Ramos (cell line): ENCODE results near the gene RHEX.

ENCODE experiments used
- in situ Hi-C: fragments of 300-500 bp; cut with MboI; formaldehyde crosslinking; loops from one replicate; pipeline ENCODE4 v1.14.3; 2022; ENCODE audit warnings: low sequenced_read_pairs; ENCODE audit not compliant: unreplicated experiment

RHEX gene

DNA sequence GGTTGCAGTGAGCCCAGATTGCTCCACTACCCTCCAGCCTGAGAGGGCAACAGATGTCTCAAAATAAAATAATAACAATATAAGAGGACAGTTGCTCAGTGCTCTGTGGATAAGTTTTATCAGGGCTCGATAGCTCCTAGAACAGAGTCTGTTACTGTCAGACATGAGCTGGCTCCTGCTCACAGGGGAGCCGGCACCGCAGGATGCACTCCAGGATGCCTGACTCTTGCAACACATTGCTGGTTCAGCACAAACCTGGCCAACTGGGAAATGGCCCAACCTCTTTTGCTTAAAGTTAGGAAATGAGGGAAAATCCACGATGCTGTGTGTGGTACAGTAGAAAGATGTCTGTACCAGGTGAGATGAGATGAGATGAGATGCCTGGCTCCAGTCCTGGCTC, 23.5 kb upstream of the RHEX start:
- in situ Hi-C loops, result loop anchor here (5.0 kb wide), 1 partner anchor 78 kb away; no protein-coding TSS in a partner anchor

- in situ Hi-C loops, result no loop called here
These were observed 22.8 kb upstream of the RHEX start for GRCh38 chr1:206030191-206030590.

- in situ Hi-C loops, result no loop called here
These were observed 22.3 kb upstream of the RHEX start for GRCh38 chr1:206030714-206031113.

GRCh38 chr1:206032380-206033140, 20.4 kb upstream of the RHEX start:
- in situ Hi-C loops, result no loop called here

- in situ Hi-C loops, result no loop called here
These were observed 17.9 kb upstream of the RHEX start for GRCh38 chr1:206035027-206035426.

DNA sequence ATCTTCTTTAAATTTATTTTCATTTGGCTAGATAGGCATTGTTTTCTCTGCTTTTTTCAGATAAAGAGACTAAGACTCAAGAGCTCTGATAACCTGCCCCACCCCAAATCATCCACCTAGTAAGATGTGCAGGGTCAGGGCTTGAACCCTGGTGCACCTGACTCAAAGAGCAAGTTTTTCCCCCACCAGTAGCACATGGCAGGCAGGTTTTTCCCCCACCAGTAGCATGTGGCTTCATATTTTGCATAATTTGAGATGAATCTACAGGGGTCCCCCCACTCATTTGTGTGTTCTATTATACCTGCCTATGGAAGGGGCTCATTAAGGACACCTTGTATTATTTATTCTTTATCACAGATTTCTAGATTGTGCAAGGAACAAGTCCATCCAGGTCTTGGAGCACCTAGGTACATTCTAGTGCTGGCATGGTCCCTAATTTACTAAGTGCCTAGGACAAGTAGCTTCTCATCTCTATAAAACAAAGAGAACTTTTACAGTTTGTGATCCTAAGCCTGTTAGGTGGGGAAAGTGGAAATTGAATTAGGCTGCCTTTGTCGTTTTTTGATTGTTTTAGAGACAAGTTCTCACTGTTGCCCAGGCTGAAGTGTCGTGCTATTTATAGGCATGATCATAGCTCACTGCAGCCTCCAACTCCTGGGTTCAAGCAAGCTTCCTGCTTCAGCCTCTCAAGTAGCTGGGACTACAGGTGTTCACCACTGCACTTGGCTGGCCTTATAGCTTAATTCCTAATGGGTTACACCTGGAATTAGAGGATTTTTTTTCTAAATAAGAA, 16.1 kb upstream of the RHEX start:
- in situ Hi-C loops, result no loop called here

DNA sequence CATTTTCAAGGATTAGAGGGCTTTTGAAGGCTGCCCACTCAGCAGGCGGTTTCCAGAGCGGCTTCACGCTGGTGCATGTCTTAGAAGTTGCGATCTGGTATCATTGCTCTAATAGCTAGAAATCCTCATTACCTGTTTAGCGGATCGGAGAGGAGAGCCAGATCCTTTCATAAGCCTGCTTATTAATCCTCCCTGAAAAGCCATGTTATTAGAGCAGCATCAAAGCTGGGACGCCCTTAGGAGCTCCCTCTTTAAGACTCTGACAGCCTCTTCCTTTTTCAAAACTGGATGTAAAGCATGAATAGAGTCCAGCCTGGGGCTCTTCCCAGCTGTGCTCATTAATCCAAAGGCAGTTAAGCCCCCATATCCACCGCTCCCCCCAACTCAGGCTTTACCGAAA, 15.4 kb upstream of the RHEX start:
- in situ Hi-C loops, result no loop called here

GRCh38 chr1:206039046-206039973, 13.7 kb upstream of the RHEX start:
- in situ Hi-C loops, result no loop called here

DNA sequence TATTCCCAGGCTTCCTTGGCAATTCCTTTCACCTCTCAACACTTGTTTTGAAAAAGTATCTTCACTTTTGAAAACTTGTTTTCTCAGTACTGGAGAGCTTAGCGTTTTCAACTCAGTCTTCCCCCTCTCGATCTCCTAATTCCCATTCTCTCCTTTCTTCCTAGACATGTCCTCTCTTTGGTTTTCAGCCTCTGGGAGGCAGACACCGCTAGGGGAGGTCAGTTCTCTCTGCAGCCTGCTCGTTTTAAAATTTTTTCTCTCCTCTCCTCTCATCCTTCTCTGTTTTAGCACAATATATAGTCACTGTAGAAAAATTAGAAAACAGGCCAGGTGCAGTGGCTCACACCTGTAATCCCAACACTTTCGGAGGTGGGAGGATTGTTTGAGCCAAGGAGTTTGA, 12.6 kb upstream of the RHEX start:
- in situ Hi-C loops, result no loop called here

DNA sequence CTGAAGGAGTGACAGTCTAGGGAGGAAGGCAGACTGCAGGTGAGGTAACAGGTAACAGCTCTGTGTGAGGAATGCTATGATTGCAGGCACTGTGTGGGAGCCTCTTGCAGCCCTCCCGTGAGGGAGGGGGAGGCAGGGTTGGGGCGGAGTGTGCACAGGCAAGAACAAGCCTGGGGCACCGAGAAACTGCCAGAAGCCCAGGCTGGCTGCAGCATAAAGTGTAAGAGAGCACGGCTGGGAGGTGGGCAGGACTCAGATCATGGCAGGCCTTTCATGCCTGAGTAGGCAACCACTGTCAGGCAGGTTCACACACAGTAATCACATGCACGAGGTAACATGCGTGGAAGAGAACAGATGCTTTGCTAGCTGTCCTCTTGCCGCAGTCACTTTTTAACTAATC, 11.3 kb upstream of the RHEX start:
- in situ Hi-C loops, result no loop called here

GRCh38 chr1:206047271-206047670, 5.7 kb upstream of the RHEX start:
- in situ Hi-C loops, result no loop called here

- in situ Hi-C loops, result no loop called here
These were observed 4.4 kb upstream of the RHEX start for GRCh38 chr1:206048582-206048981.

- in situ Hi-C loops, result no loop called here
These were observed 3.7 kb upstream of the RHEX start for GRCh38 chr1:206049293-206049692.

- in situ Hi-C loops, result loop anchor here (10.0 kb wide), 1 partner anchor 755 kb away; no protein-coding TSS in a partner anchor
These were observed 2.9 kb upstream of the RHEX start for GRCh38 chr1:206049919-206050600.

DNA sequence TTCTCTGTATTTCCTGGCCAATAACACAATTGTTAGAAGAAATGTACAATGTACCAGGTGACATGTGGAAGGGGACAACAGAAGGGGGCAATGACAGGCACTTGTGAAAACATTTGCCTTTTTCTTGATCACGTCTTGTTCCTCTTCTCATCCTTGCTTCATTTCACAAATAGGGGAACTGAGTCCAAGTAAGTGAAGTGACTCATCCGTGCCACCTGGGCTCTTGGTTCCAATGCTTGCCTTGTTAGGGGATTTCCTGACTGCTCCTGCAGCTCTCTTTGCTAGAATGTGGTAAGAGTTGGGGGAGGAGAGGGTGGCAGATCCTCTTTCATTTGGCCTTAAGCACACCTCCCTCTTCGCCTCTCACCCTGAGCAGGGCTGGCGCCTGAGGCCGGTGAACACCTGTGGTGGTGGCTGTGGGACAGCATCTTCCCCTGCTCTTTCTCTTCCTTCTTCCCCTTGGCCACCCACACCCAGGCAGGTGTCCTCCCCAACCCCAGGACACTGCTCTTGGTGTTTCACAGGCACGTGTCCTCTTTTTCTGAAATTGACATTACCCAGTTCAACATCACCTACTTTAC, 2.2 kb upstream of the RHEX start:
- in situ Hi-C loops, result loop anchor here (10.0 kb wide), 1 partner anchor 756 kb away; no protein-coding TSS in a partner anchor

DNA sequence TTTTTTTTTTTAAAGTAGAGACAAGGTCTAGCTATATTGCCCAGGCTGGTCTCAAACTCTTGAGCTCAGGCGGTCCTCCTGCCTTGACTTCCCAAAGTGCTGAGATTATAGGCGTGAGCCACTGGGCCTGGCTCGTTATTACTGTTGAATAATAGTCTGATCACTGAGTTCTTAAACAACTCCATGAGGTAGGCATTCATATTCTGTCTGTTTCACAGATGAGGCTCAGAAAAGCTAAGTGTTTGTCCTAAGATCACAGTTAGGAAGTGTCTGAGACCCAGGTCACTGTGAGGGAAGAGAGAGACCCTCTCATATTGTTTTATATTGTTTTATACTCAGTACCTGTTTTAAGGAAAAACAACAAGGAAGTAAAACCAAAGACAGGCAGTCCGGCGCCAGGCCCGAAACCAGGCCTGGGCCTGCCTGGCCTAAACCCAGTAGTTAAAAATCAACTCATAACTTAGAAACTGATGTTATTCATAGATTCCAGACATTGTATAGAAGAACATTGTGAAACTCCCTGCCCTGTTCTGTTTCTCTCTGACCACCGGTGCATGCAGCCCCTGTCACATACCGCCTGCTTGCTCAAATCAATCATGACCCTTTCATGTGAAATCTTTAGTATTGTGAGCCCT, 625 bp upstream of the RHEX start:
- in situ Hi-C loops, result loop anchor here (10.0 kb wide), 1 partner anchor 758 kb away; no protein-coding TSS in a partner anchor

- in situ Hi-C loops, result loop anchor here (10.0 kb wide), 1 partner anchor 759 kb away; no protein-coding TSS in a partner anchor
These were observed 643 bp downstream of the RHEX start for GRCh38 chr1:206053616-206054015.

DNA sequence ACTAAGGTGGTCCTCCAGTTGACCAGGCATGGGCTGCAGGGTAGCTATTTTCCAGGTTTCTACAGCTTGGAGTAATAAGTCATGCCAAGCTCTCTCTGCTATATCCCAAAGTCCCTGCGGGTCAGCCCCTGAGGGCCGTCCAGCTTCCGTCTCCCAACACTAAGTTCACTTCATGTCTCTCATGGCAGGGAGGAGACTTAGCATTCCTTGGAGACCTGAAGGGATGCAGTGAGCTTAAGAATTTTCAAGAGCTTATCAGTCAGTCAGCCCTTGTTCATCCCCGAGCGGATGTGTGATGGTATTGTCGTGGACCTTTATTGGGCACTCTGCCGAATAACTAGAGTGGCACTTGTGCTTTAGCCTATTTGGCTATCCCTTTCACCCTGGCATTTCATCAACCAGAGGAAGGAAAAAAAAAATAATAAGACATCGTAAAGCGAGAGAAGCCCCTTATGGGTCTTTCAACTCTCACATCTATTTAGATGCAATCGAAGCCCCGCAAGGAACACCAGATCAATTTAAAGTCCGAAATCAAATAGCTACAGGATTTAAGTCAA, 2.2 kb downstream of the RHEX start:
- in situ Hi-C loops, result loop anchor here (10.0 kb wide), 1 partner anchor 760 kb away; no protein-coding TSS in a partner anchor
